ENCODE data around the gene ABHD2. TPM values are rescaled to one million over a fixed set of nuclear protein-coding genes. Genes with fewer than 3 reads are reported as not detected.

ABHD2 gene
- total and polyA plus RNA-seq, 12 donors: 5.6 to 316 (median 135) TPM

GRCh38 chr15:89121414-89121813, 33.2 kb downstream of the ABHD2 start:
- intact Hi-C loops (cut with DNase I): no loop called here
- H3K36me3 ChIP-seq (replicated peaks in 1 of 2): peaks cover 0 to 58% of the 10 kb centered on the region in 2 donors
- no peak for DNase-seq

DNA sequence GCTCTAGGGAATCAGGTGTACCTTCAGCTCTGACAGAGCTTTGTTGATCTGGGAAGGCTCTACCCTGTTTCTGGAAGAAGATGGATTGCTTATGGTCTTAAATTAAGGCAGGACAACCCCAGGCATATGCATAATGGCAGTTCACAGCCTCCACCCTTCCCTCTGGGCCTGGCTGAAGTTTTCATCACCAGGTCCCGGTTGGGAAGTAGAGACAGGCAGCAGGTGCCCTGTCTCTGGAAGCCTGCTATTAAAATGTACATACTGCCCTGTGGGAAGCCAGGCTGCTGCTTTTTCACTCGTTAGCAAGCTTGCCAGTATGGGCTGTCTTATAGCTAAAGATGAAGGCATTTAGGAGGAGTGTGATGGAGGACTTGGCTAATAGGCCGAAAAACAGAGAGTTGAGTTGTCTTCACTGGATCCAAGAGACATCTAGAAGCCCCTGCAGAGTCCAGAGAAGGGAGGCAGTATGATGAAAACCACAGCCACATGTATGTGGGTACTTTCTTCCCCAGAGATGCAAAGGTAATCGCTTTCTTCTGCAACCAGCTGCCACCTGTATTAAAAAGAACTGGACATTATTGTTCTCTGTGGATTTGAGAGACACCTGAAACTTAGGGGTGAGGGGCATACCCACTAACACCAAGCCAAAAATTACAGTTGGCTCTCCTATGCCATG, 34.4 kb downstream of the ABHD2 start:
- no peak for TF ChIP-seq POLR2A (IDR thresholded peaks at IDR 0.05)
- TF ChIP-seq, protein P1, sequence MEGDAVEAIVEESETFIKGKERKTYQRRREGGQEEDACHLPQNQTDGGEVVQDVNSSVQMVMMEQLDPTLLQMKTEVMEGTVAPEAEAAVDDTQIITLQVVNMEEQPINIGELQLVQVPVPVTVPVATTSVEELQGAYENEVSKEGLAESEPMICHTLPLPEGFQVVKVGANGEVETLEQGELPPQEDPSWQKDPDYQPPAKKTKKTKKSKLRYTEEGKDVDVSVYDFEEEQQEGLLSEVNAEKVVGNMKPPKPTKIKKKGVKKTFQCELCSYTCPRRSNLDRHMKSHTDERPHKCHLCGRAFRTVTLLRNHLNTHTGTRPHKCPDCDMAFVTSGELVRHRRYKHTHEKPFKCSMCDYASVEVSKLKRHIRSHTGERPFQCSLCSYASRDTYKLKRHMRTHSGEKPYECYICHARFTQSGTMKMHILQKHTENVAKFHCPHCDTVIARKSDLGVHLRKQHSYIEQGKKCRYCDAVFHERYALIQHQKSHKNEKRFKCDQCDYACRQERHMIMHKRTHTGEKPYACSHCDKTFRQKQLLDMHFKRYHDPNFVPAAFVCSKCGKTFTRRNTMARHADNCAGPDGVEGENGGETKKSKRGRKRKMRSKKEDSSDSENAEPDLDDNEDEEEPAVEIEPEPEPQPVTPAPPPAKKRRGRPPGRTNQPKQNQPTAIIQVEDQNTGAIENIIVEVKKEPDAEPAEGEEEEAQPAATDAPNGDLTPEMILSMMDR (IDR thresholded peaks at IDR 0.05): no peak
- Histone ChIP-seq H3K4me1 (replicated peaks in 1 of 2) (peaks cover 0 to 11% of the 10 kb centered on the region in 2 donors), H3K9me3 (replicated peaks in 1 of 3) (no peaks in the 10 kb centered on the region), H3K27ac (peak overlapping the region in 2 of 5 donors; percentile 20 to 42), H3K36me3 (replicated peaks in 1 of 2) (peaks cover 0 to 54% of the 10 kb centered on the region in 2 donors), H3K4me3 (no peak overlapping the region), H3K27me3 (no peaks in the 10 kb centered on the region)
- intact Hi-C loops (cut with DNase I): no loop called here
- 90 to 98% (median 95%) methylated on average over 4 of the region's 4 CpGs for WGBS, 4 donors
- no peak for DNase-seq

More at GRCh38 chr15:89121414-89121813, 33.2 kb downstream of the ABHD2 start:
- Histone ChIP-seq H3K4me1 (replicated peaks in 1 of 2) (peaks cover 0 to 11% of the 10 kb centered on the region in 2 donors), H3K4me3 (no peak overlapping the region), H3K9me3 (replicated peaks in 1 of 3) (no peaks in the 10 kb centered on the region), H3K27ac (no peak overlapping the region), H3K27me3 (no peaks in the 10 kb centered on the region)
- WGBS, 4 donors: 58 to 81% (median 78%) methylated on average over 3 of the region's 3 CpGs
- no peak for TF ChIP-seq POLR2A (IDR thresholded peaks at IDR 0.05)
- TF ChIP-seq, protein P1 (IDR thresholded peaks at IDR 0.05): no peak

GRCh38 chr15:89123181-89123525, 34.9 kb downstream of the ABHD2 start:
- no peak for DNase-seq
- H3K36me3 ChIP-seq (replicated peaks in 1 of 2): peaks cover 0 to 54% of the 10 kb centered on the region in 2 donors
- TF ChIP-seq POLR2A (IDR thresholded peaks at IDR 0.05): no peak
- TF ChIP-seq, protein P1 (IDR thresholded peaks at IDR 0.05): no peak
- 57 to 65% (median 62%) methylated on average over 7 of the region's 7 CpGs for WGBS, 4 donors
- intact Hi-C loops (cut with DNase I): no loop called here
- H3K4me1 ChIP-seq (replicated peaks in 1 of 2): peaks cover 0 to 11% of the 10 kb centered on the region in 2 donors
- no peak overlapping the region for H3K4me3 ChIP-seq
- no peaks in the 10 kb centered on the region for H3K9me3 ChIP-seq (replicated peaks in 1 of 3)
- H3K27ac ChIP-seq: peak overlapping the region in 2 of 5 donors; percentile 20 to 42
- no peaks in the 10 kb centered on the region for H3K27me3 ChIP-seq

- Histone ChIP-seq H3K9me3 (replicated peaks in 1 of 3) (no peaks in the 10 kb centered on the region), H3K4me3 (no peak overlapping the region), H3K27ac (no peak overlapping the region), H3K4me1 (replicated peaks in 1 of 2) (peaks cover 0 to 15% of the 10 kb centered on the region in 2 donors), H3K36me3 (replicated peaks in 1 of 2) (peaks cover 0 to 44% of the 10 kb centered on the region in 2 donors), H3K27me3 (no peaks in the 10 kb centered on the region)
- intact Hi-C loops (cut with DNase I): loop anchor here in 1 of 2 donors (5.0 kb wide), 1 partner anchor 68 kb away; no protein-coding TSS in a partner anchor
- no peak for DNase-seq
- WGBS, 4 donors: 97 to 99% (median 98%) methylated on average over 5 of the region's 5 CpGs
- no peak for TF ChIP-seq POLR2A (IDR thresholded peaks at IDR 0.05)
- TF ChIP-seq, protein P1 (IDR thresholded peaks at IDR 0.05): no peak
Observed at GRCh38 chr15:89125088-89125826, 37.0 kb downstream of the ABHD2 start.

All from adrenal gland (tissue), 12 donors.